GM19452 (cell line): ENCODE data around the gene SAP130.

Experiments
- ATAC-seq: cut with Tn5 transposase; IDR thresholded peaks from one replicate; pipeline ENCODE4 v1.9.1; 2021; ENCODE audit not compliant: unreplicated experiment

SAP130 gene

GRCh38 chr2:128027801-128028667, at the start of gene SAP130:
Gene SAP130, minus strand, starts transcription at chr2:128028059. Its CDS starts 1,767 bp downstream, at chr2:128026292.
- ATAC-seq: peak; percentile 80

GRCh38 chr2:128076461-128077106, 48.7 kb upstream of the SAP130 start:
- ATAC-seq: no peak

DNA sequence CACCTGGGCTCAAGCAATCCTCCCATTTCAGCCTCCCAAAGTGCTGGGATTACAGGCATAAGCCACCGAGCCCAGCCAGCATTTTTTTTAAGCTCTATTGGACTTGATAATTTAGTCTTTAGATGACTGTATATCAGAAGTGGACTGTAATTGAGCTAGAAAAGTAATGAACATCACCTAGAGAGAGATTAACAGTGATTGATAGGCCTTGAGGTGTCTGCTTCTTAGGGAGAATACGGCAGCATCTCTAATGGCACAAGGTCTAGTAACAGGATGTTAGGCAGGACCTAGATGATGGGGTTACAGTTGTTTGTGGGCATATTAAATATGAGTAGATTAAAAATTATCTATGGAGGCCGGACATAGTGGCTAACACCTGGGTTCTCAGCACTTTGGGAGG, 45.4 kb upstream of the SAP130 start:
- ATAC-seq: no peak

DNA sequence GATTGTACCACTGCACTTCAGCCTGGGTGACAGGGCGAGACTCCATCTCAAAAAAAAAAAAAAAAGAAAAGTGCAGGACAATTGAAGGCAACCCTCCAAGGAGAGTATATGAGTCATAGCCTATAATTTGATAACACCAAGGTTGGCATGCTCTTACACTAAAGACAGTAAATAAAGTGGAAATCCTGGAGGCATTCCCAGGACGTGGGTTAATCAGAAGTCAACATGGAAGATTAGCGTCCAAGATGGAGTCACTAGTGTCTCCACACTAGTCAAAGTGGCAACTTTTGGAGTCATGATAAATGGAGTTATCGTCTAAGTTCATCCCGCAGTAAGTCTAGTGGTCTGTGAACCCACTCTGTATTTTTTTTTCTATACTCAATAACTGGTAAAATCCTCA, 41.9 kb upstream of the SAP130 start:
- no peak for ATAC-seq

DNA sequence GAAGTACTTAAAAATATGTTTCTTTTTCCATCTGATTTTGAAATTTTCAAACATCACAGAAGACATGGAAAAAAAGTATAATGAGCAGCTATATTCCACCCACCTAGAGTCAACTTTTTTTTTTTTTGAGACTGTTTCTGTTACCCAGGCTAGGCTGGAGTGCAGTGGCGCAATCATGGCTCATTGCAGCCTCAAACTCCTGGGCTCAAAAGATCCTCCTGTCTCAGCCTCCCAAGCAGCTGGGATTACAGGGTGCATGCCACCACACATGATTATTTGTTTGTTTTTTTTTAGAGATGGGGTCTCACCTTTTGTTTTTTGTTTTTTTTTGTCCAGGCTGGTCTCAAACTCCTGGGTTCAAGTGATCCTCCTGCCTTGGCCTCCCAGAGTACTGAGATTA, 36.5 kb upstream of the SAP130 start:
- ATAC-seq: no peak

DNA sequence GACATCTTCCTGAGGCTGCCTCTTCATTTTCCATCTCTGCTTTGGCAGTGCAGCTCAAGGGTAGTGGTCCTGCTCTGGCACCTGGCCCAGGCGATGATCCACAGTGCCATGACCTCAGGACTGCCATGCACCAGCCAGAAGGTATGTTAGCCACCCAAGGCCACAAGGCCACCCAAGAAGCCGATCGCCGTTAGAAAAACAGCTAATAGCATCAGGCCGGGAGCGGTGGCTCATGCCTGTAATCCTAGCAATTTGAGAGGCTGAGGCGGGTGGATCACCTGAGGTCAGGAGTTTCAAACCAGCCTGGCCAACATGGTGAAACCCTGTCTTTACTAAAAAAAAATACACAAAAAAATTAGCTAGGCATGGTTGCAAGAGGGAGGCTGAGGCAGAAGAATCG, 34.7 kb upstream of the SAP130 start:
- no peak for ATAC-seq

DNA sequence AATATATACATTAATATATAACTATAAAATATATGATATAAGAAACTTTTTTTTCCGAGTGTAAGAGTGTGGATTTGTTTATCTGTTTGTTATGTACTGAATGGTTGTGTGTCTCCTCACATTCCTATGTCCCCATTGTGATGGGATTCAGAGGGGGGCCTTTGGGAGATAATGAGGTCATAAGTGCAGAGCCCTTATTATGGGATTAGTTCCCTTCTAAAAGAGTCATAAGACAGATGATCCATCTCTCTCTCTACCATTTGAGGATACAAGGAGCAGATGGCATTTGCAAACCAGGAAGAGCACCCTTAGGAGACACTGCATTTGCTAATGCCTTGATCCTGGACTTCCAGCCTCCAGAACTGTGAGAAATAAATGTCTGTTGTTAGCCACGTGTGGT, 30.3 kb upstream of the SAP130 start:
- no peak for ATAC-seq

- no peak for ATAC-seq
Observed at GRCh38 chr2:128057334-128057733, 29.5 kb upstream of the SAP130 start.

DNA sequence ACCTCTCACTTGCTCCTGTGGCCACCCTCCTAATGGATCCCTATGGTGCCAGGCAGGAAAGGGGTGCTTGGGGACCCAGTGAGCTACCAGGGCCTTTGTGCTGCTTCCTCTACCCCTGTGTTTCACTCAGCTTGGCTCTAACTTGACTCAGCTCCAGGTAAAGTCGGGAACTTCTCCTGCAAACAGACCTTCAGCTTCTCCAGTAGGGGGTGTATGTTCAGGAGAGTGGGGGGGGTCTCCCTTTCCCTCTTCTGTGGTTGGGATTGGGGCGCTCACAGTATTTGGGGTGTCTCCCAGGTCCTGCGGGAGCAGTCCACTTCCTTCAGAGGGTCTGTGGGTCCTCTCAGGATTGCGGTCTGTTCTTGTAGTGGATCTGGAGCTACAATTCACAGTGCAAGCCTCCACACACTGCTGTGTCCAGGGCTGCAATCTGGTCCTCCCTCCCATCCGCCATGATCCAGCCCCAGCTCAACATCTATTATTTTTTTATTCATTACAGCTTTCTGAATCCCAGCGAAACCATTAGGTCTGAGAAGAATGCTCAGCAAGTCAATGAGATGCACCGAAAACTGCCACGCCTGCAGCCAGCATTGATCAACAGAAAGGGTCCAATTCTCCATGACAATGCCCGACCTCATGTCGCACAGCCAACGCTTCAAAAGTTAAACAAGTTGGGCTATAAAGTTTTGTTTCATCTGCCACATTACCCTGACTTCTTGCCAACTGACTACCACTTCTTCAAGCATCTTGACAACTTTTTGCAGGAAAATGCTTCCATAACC, 26.4 kb upstream of the SAP130 start:
- no peak for ATAC-seq

DNA sequence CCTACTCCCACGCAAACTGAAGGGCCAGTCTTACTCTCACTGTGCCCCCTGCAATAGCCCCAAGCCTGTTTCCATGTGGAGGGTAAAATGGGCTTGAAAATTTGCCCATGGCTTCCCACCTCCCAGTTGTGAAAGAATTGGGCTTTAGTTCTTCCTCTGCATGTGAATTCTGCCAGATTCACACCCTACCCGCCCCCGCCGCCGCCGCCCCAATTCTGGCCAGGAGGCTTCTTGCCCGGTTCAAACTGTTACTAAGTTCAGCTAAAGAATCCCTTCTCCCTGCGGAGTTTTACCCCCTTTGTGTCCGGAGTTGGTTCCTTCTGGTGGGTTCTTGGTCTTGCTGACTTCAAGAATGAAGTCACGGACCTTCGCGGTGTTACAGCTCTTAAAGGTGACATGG, 25.5 kb upstream of the SAP130 start:
- ATAC-seq: no peak

DNA sequence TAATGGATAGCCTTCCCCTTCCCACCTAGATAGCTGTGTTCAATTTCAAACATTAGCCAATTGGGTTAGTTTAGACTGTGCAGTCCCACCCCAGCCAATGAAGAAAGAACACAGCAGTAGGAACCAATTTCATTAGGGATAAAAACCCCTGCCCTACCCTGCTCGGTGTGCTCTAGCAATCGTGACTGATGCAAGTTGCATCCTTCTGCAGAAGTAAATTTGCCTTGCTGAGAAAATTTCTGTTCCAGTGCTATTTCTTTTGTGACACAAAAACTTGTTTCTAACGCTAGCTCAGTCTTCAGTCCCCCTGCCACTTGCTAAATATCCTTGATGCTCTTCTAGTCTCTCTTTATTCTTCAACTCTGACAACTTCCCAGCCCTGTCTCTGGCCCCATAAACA, 15.2 kb upstream of the SAP130 start:
- ATAC-seq: no peak

DNA sequence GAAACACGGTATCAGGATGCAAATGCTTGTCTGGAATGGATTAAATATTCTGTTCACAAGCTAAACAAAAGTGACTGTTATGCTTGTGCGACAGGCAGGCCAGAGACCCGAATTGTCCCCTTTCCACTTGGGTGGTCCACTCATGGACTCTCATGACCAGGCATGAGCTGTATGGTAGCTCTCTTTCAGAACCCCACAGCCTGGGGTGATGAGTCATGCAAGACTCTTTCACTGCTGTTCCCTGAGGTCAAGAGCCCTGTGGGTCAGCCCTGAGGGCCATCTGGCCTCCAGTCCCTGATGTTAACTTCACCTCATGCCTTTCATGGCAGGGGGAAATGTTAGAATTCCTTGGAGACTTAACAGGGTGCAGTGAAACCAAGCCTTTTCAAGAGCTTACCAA, 13.7 kb upstream of the SAP130 start:
- no peak for ATAC-seq

DNA sequence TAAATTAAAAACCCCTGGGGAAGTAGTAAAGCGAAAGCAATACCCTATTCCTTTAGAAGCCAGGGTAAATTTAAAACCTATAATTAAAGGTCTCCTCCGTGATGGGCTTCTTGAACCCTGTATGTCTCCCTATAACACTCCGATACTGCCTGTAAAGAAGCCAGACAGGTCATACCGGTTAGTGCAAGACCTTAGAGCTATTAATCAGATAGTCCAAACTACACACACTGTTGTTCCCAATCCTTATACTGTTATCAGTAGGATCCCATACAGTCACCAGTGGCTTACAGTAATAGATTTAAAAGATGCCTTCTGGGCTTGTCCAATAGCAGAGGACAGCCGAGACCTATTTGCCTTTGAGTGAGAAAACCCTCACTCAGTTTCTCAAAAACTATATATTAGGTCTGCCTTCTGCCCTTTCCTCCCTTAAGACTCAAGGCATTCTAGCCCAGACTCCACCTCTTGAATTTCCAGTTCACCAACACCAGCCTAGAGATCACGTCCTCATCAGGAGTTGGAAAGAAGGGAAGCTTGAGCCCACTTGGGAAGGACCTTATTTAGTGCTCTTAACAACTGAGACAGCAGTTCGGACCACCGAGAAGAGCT, 12.4 kb upstream of the SAP130 start:
- ATAC-seq: no peak

DNA sequence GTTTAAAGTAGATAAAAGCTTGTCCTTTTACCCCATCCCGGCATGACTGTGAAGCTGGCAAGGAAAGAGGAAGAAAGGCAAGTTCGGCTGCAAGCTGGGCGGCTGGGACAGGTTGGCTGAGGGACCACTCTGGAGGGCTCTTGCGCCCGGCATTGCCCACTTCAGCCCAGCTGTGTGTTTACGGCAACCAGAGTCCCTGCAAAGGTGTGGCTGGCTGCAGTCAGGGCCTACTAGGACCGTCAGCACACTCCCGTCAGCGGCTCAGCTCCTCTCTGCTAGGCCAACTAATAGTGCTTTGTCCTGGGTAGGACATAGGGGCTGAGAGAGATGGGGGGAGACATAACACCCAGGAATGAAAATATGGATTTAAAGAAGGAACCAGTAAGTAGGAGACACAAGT, 11.7 kb upstream of the SAP130 start:
- no peak for ATAC-seq

GRCh38 chr2:128038411-128038810, 10.6 kb upstream of the SAP130 start:
- ATAC-seq: no peak

DNA sequence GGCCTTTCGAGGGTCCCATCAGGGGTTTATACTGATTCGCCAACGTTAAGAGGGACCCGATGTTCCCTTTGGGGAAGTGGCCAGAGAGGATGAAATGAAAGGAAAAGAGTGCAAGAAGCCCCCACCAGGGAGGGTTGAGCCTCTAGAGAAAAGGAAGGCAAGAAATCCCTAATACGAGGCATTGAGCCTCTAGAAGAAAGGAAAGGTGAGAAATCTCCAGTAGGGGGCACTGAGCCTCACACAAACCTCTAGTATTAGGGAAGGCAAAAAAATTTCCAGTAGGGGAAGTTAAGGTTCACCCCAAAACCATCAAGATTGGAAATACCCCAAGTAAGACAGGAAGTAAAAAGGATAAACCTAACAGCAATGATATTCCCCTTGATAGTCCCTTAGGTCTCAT, 9.8 kb upstream of the SAP130 start:
- ATAC-seq: no peak

DNA sequence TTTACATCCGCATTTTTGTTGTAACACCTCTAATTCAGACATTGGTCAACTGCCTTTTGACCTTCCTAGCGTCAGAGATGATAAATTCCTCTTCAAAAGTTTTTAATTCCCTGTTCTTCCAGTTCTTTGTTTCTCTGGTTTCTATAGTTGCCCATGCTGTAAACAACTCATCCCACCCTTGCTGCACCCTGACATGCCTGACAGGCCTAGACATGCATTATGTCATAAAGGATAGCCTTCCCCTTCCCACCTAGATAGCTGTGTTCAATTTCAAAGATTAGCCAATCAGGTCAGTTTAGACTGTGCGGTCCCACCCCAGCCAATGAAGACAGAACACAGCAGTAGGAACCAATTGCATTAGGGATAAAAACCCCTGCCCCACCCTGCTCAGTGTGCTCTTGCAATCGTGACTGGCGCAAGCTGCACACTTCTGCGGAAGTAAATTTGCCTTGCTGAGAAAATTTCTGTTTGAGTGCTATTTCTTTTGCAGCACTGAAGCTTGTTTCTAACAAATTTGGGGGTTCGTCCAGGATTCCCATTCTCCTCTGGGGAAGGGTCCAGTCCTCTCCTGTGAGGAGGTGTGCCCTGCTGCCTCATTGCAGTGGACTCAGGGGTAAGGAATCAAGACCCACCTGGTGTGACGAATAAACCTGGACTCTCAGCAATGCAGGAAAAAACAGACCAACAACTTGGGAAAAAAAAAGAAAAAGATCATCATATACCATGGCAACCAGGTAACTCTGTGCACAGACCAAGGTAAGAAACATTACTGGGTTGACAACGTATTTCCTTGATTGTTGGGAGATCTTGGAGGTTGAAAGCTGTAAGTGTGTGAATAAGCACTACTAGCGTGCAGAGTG, 9.1 kb upstream of the SAP130 start:
- ATAC-seq: no peak

DNA sequence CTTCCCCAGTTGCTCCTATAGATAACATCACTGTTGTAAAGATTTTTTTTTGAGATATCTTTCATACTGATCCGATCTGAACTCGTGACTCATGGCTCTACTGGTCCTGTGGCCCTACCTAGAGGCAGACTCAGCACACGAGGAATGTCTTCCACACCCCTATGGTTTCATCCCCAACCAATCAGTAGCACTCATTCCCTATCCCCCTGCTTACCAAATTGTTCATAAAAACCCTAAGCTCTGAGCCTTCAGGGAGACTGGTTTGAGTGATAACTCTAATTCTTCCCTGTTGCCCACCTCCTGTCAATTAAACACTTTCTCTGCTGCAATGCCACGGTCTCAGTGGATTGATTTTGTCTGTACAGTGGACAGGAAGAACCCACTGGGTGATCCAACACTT, 4.2 kb upstream of the SAP130 start:
- ATAC-seq: no peak

- ATAC-seq: no peak
Observed at GRCh38 chr2:128028668-128029054, 802 bp upstream of the SAP130 start.

GRCh38 chr2:128027278-128027800, 520 bp downstream of the SAP130 start:
- ATAC-seq: peak; percentile 76
